CD4-positive, alpha-beta T cell treated with Interleukin-17A for 1 hour (primary cell): ENCODE measurements around the gene CCNI2.
"Not testable (repeated sequence)": the region's sequence is repeated elsewhere in the genome, so short reads cannot be mapped to it uniquely, and the experiment has no call there.

Experiments used
- DNase-seq: peaks from one replicate; pipeline ENCODE4 v3.0.0-alpha.2; 2020

Gene CCNI2

GRCh38 chr5:132785365-132785764 lies 38.1 kb downstream of the CCNI2 start:
- DNase-seq = no peak

GRCh38 chr5:132785864-132786263 lies 38.6 kb downstream of the CCNI2 start:
- DNase-seq = no peak

GRCh38 chr5:132787076-132787475 lies 39.9 kb downstream of the CCNI2 start:
- no peak for DNase-seq

GRCh38 chr5:132788508-132788907 lies 41.3 kb downstream of the CCNI2 start:
- DNase-seq = no peak

- no peak for DNase-seq
Measured at GRCh38 chr5:132788990-132789886, 42.0 kb downstream of the CCNI2 start.

GRCh38 chr5:132790201-132790865 lies 43.1 kb downstream of the CCNI2 start:
- no peak for DNase-seq

- DNase-seq = no peak
Measured at GRCh38 chr5:132791026-132791425, 43.8 kb downstream of the CCNI2 start.

- no peak for DNase-seq
Measured at GRCh38 chr5:132797651-132798050, 50.4 kb downstream of the CCNI2 start.

- DNase-seq = no peak
Measured at GRCh38 chr5:132799392-132799791, 52.2 kb downstream of the CCNI2 start.

- DNase-seq = no peak
Measured at GRCh38 chr5:132800545-132800944, 53.3 kb downstream of the CCNI2 start.

- DNase-seq = no peak
Measured at GRCh38 chr5:132802044-132802684, 54.9 kb downstream of the CCNI2 start.

GRCh38 chr5:132802685-132803066 lies 55.5 kb downstream of the CCNI2 start:
- DNase-seq = not testable (repeated sequence)
